T-helper 1 cell treated with Interleukin-12 subunit alpha and Interleukin-12 subunit beta and Interleukin-4 antibody, amounts not matched to agents 30 ng/mL and 1 ng/mL, for 36 hours (primary cell): ENCODE results near the gene MGAT5. TPM values are rescaled to one million over a fixed set of nuclear protein-coding genes. Genes with fewer than 3 reads are reported as not detected.

Experiments used
- intact Hi-C: fragments of 100-400 bp; cut with micrococcal nuclease; formaldehyde crosslinking; loops from one replicate; pipeline ENCODE4 v1.15.1; 2024
- total RNA-seq: library from RNA; stranded (reverse); gene quantifications from 2 replicates; pipeline ENCODE4 v1.2.3, GENCODE V29; 2022

Gene MGAT5
- total RNA-seq, 1 donor from 2014 or later: 39.6 TPM

DNA sequence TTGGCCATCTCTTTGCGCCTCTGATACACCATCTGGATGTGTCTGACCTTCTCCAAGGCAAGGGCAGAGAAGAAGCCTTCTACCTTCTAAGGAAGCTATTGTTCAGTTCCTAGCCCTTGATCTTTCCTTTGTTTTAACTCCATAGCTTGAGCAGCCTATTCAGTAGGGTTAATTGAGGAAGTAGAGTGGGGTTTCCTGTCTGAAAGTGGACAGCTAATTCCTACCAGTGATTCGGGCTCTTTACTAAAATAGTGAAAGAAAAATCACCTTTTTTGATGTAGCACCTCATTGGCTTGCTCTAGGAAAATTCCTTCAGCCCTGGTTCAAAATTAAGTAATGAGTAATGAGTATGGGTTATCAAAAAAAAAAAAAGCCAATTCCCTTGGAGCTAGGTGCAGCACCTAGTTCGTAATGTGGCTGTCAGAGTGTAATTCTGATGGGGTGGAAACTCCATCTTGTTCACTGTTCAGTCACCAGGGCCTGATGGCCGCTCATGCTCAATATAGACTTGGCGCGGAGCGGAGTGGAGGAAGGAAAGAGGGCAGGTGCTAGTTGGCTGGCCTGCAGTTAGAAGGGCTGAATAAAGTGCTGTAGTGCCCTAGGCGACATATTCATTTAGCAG lies 2.9 kb upstream of the MGAT5 start:
- intact Hi-C loops: loop anchor here (2.0 kb wide), 1 partner anchor 32 kb away; no protein-coding TSS in a partner anchor

DNA sequence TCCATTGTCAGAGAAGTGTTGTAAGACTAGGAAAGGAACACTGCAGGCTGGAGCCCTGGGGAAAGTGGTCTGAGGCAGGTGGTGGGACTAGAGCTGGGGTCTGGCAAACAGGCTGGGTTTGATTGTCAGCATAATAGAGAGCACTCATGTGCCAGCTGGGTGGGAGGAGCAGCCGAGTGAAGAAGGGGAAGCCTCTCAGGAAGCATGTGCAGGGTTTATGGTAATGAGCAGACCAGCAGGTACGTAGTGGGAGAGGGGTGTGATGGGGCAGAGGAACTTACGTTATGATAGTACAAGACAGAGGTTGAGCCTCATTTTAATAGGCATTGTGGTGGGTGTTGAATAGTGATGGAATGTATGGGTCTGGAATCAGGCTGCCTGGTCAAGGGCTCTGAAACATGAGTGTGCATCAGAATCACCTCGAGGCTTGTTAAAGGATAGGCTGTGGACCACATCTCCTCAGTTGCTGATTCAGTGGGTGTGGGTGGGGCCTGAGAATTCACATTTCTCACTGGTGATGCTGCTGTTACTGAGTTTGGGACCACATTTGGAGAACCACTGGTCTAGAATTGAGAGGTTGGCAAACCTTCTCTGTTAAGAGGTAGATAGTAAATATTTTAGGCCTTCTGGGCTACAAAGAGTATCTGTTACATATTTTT lies 1.7 kb upstream of the MGAT5 start:
- intact Hi-C loops: no loop called here

DNA sequence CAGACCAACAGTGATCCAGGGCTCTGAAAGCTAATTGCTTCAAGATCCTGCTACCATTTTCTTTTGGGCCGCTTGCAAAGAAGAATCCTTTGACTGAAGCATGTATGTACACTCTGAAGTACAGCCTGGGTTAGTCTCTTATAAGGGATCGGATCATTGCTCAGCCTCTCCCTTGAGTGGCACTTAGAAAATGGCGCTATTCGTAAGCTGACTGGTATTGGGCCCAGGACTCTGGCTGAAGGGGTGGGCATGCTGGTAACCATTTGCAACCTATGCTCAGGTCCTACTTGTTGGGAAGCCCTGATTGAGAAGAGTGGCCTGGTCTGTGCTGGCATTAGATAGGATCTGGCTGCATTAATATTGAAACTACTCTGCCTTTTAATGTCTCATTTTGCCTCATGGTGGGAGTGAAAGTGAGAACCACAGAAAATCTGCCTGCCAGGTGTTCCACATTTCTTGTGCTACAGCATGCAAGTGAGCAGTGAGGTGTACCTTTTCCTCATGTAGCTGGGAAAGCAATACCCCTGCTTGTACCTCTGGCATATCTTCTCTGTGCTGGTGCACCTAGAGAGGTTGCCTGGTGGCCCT lies 661 bp upstream of the MGAT5 start:
- intact Hi-C loops: no loop called here

DNA sequence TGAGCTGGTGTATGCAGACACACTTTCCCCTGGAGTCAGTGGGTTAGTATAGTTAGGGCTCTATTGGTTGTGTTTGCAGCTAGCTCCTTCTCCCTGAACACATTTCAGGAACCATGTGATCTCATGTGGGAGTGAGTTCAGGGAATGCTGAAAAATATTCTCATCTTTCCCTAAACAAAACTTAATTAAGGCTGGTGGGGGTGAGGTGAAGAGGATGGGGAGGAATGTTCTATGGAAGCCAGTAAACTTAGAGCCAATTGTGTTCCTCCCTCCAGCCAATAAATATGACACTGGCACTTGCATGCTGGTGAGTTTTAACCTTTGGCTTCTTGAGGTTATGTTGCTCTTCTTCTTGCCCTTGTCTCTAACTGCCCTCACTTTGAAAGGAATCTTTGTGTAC lies 952 bp downstream of the MGAT5 start:
- intact Hi-C loops: no loop called here

DNA sequence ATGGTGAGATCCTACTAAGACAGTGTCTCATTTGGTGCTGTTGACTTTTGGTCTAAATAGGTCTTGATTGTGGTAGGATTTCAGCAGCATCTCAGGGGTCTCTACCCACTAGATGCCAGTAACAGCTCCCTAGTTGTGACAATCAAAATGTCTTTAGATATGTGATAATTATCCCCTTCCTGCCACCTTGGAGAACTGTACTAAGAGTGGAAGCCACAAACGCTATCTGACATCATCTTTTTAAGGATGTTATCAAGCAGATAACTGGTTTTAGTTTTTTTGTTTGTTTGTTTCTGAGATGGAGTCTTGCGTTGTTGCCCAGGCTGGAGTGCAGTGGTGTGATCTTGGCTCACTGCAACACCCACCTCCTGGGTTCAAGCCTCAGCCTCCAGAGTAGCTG lies 3.1 kb downstream of the MGAT5 start:
- intact Hi-C loops: no loop called here

DNA sequence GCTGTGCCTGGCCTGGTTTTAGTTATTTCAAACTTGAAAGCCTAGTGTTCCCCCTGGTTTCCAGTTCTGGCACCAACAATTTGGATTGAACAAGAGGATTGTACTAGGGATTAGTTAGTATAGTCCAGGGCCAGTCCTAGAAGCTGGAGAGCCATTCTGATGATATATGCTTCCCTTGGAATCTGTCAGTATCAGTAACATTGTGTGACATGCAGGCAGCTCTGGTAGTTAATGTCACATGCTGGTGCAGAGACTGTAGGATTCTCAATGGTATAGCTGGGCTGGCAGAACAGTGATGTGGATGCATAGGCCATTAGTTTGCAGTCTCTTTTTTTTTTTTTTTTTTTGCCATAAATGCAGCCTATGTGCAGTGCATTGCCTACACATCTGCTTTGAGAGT lies 3.6 kb downstream of the MGAT5 start:
- intact Hi-C loops: no loop called here

DNA sequence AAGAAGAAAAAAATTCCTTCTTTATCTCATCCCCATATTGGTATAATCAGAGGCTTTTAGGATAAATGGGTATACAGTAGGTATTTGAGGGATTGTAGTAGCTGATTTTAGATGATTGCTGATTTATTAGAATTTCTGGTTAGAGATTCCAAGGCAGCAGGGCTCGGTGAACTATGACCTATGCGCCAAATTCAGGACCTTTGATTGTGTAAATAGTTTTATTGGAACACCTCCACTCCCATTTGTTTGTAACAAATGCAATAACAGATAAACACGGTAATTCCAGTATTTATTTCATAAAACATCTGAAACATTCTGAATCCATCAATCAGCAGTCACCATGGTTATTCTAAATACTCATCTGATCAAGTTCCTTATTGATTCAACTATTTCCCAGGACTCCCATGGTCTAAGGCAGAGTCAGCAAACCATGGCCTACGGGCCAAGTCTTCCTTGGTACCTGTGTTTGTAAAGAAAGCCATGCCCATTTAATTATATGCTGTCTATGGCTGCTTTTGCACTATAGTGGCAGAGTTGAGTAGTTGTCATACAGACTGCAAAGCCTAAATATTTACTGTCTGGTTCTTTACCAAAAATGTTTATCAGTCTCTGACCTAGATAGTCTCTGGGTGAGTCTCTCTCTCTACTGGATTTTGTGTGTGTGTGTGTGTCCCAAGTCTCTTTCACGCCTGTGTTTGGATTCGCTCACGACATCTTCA lies 4.3 kb downstream of the MGAT5 start:
- intact Hi-C loops: loop anchor here (1.0 to 2.0 kb wide), 6 partner anchors 9 to 154 kb away; no protein-coding TSS in a partner anchor

DNA sequence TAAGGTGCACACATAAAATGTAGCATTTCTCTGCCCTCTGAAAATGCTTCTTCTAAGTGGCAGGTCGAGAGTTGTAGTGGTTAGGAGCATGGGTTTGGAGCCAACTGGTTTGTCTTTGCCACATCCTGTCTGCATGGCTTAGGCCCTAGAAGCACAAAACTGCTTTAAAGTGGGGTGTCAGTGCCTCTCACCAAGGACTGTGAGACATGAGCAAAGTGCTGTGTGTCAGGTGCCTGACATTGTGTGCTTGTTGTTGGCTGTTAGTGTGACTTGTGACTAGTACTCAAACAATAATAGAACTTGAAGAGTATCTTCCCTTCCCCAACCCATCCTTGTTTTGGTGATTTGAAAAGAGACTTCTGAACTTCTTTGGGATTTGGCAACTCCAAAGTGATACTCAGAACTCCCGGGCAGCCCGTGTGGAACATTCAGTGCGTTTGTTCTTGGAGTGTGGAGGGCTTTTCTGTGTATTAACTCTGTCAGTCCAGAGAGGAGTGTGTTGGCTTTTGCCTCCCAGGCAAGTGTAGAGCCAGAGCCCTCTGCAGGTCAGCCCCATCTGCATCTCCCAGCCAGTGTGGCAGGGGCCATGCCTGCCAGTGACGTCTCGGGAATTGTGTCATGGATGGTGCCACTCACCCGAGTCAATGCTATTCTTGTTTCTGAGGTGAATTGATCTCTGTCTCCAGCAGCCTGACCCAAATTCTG lies 5.0 kb downstream of the MGAT5 start:
- intact Hi-C loops: loop anchor here (1.0 to 2.0 kb wide), 6 partner anchors 10 to 153 kb away; no protein-coding TSS in a partner anchor

DNA sequence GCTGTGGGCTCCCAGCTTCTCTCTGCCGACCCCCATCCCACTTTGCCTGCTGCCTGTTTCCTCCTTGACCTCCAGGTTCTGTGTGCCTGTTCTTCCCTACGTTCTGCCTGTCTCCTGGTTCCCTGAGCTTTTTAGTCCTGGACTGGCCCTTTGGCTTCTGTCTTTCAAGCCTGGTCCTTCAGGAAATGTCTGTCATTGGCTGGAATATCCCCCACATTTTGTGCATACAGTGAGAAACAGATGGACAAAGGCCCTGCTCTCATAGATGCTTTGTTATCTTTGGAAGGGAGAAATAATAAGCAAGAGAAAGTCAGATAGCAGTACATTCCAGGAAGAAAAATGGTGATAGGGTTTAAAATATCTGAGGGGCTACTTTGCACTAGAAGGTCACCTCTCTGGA lies 5.7 kb downstream of the MGAT5 start:
- intact Hi-C loops: loop anchor here (2.0 kb wide), 2 partner anchors 23 to 65 kb away; no protein-coding TSS in a partner anchor

DNA sequence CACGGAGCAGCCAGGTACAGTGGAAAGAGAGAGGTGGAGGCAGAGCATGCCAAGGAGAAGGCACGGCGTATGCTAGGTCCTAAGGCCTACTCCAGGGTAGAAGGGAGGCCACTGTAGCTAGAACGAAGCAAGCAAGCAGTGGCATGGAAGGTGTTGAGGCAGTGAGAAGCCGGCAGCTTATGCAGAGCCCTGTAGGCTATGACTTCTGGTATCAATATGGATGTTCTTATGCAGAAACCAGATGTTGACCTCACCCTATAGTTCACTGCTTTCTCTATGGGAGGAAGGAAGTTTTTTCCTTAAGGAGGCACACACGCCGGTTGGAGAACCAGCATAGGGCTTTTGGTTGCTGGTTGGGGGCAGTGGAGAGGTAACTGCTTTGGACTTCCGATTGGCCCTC lies 6.1 kb downstream of the MGAT5 start:
- intact Hi-C loops: loop anchor here (2.0 kb wide), 2 partner anchors 23 to 65 kb away; no protein-coding TSS in a partner anchor

DNA sequence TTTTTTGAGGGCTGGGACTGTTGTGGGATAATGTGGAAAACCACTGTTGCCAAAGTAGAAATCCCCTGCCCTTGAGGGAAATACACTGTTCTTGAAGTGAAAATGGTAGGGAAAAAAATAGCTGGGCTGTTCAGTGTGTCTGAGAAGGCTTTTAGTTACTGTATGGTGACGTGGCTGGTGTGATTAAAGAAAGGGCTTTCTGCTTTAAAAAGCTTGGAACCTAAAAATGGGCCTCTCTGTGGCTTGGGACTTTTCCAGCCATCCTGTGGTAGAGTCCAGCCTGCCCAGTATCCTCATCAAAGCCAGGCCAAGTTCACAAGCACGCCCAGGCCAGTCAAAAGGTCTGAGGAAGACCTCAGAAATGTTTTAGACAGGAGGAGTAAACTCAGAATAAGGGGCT lies 6.8 kb downstream of the MGAT5 start:
- intact Hi-C loops: no loop called here

DNA sequence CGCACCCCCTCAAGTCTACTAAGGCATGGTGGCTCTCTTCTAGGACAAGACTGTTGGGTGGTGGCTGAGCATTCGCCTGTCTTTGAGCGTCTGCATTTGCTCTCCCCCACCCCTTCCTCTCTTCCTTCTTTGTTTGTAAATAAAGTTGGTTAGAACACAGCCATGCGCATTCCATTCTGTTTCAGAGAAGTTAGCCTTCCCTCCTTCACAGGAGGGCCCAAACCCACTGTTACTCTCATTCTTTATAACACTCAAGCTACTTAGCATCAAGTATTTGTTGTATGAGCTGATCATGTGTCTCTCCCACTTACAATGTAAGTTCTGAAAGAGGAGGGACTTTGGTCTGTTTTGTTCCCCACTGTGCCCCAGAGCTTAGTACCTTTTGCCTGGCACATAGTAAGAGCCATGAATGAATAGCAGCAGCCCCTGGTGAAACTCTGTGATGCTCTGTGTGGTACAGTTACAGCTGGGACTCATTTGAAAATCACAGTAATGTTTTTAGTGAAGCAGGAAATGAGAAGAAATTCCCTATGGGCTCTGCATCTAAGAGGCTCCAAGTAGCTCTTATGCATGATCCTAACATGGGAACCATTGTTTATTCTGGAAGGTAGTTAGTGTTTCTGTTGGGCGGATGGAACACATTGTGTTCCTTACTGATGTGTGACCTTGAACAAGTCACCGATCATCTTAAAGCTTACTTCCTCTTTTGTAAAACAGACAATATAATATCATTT lies 7.7 kb downstream of the MGAT5 start:
- intact Hi-C loops: no loop called here

DNA sequence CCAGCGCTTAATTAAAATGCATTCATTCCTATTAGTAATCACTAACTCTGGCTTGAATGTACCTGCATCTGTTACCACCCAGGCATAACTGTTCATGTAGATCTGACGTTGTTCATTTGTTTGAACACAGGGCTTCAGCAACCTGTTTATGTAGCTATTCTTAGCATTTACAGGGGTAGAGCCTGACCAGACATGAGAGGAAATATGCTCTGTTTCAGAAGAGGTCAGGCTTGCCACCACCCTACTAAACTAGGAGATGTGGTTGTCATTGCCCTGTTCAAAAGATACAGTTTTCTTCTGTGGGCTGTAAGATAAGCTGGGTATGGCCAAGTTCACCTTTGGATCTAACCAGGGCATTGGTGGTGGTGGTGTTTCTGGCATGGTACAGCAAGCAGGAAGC lies 8.8 kb downstream of the MGAT5 start:
- intact Hi-C loops: no loop called here

DNA sequence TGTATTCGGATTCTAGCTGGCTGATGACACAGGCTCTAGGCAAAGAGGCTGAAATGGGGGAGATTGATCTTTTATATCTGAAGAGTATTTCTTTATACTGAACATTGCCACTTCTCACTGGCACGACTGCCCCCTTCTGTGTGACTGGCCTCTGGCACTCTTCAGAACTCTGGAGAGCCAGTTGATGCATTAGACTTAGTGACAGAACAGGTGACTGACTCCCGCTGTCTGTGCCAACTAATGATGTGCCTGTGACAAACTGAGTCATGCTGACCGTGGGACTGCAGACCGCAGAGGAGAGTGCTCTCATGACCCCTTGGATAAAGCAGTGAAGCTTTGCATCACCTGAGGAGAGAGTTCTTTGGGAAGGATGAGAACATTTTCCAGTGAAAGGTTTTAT lies 14.4 kb downstream of the MGAT5 start:
- intact Hi-C loops: no loop called here

DNA sequence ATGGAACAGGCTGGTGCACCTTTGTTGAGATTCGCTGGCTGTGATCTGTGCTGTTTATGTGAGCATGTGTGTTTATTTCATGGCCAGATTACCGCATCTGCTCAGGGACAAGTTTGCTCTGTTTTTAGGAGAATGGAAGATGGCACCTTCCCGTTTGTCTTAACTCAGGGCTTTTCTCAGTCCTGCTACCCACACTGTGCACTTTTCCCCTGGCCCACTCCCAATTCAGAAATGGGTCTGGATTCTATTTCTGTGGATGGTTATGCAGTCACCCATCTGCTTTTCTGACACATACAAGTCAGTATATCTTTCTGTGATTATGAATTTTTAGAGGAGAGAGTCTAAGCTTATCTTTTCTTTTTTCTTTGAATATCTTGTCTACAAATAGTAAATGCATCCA lies 15.4 kb downstream of the MGAT5 start:
- intact Hi-C loops: no loop called here

DNA sequence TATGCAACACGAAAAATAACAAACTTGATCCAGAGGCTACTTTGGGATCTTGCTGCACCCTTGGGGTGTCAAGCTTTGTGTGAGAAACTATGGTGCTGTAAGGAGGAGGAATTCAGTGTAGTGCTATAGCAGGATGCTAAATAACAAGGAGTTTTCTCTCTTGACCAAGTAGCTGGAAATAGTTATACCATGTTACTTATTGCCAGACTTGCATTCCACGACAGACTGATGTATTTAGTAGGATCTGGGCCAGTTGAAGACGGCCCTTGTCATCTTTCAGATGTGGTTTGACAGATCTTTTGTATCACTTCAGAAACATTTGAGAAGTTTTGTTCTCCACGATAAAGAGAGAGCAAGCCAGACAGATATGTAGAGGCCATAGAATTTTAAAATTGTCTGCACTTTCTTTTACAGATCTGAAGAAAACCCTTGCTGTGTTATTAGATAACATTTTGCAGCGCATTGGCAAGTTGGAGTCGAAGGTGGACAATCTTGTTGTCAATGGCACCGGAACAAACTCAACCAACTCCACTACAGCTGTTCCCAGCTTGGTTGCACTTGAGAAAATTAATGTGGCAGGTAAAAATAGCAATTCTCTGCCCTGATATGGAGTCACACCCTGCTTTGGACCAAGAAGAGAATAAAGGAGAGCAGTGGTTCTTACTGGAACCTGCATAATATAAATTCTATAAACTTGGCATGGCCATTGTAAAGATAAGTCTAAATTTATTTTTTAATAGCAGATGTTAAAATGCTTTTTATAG lies 16.3 kb downstream of the MGAT5 start:
- intact Hi-C loops: no loop called here

DNA sequence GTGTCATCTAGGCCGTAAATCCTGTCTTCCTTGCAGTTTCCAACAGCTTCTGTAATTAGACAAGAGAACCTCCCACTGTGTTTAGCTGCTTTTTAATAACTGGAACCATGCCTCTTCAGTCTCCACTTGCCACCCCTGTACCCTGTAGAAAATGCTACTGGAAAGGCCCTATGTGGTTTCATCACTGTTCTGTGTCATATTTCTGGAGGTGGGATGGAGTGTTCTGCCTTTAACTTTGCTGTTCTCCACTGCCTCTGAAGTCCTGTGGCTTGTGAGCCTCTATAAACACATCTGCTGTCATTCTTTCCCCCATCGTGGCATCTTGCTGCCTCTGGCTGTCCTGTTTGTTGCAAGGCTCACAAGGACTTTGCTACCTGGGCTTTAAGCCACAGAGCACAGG lies 17.9 kb downstream of the MGAT5 start:
- intact Hi-C loops: no loop called here

DNA sequence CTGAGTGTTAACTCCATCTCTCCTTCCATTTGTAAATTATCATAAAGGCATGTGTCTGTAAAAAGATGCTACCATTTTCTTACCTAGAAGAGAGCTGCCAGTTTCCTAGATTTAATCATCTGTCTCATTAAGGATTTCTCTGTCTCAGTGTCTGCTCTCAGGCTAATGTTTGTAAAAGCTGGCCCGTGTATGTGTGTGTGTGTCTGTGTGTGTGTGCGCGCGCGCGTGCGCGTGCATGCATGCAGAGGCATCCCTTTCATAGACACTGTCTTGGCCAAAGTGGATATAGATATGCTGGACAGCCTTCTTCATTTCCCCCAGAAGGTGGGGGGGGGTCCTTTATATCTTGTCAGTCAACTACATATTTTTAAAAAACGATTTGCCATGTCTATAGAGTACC lies 18.9 kb downstream of the MGAT5 start:
- intact Hi-C loops: no loop called here

DNA sequence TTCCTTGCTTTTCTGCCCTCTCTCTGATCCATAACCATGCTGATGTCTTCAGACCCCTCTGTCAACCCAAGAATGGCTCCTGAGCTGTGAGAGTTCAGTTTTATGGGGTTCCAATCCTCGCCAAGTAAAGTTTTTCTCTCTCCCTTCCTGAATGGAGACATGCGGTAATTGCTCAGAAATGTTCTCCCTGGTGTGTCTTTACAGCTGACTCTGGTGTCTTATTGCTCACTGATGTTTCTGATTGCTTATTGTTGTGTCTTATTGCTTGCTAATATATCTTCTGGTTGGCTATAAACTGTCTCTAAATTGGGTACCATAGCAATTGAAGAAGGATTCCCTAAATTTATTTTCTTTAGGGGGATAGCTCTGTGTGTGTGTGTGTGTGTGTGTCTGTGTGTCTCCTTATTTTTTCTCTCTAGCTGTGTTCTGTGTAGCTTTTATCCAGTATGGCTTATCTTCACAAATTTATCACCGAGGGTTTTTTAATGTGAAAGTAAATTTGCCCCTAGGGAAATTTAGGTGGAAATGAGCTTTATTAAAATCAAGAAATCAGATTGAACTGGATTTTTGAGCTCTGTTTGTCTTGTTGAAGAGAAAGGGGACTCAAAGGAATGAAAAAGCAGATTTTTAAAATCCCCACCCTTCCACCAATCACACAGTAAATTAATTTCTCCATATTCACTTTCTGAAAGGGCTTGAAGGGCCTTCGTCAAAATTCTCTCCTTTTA lies 19.5 kb downstream of the MGAT5 start:
- intact Hi-C loops: no loop called here
